Endothelial cell of umbilical vein (primary cell): ENCODE results near the gene RYR2. TPM values are rescaled to one million over a fixed set of nuclear protein-coding genes. Genes with fewer than 3 reads are reported as not detected.

Source experiments
- BruUV-seq: library from RNA; stranded (reverse); fragments of 400-500 nt; replicated peaks from 2 replicates; lab custom pipeline; 2021; lab: Mats Ljungman, UMichigan
- CTCF ChIA-PET: fragments of 300-600, 350-600 bp; sonication (Branson Sonifier 250); formaldehyde crosslinking; loops from one replicate; lab custom pipeline; 2021; ENCODE audit warnings: antibody characterized with exemption, inconsistent platforms; lab: Charles Lee
- POLR2A ChIA-PET: fragments of 300-600, 350-600 bp; sonication (Branson Sonifier 250); formaldehyde crosslinking; loops from one replicate; lab custom pipeline; 2021; ENCODE audit warnings: antibody characterized with exemption, inconsistent platforms; lab: Charles Lee
- DNase-seq: peaks from one replicate; pipeline ENCODE4 v3.0.0-alpha.2; 2011; ENCODE audit warnings: low read depth, low spot score
- FAIRE-seq: peaks from 2 replicates; lab custom pipeline; 2011; peaks lifted over from hg19 to GRCh38; lab: Jason Lieb, UNC
- H2AFZ ChIP-seq: 2 replicates; pipeline ENCODE4 v1.6.0; 2012; ENCODE audit warnings: low read depth, low read length, control low read depth, inconsistent platforms
- H3K27ac ChIP-seq: 2 replicates; pipeline ENCODE4 v1.5.1; 2011; ENCODE audit warnings: low read depth, mild to moderate bottlenecking, control low read depth, low read length, moderate library complexity; ENCODE audit not compliant: insufficient read depth
- H3K27me3 ChIP-seq, 2 experiments: 2 replicates each; pipeline versions ENCODE4 v1.6.0 to v1.6.1; 2011; ENCODE audit warnings: low read length in 2 of 2, mixed read lengths in 1 of 2; ENCODE audit not compliant: control insufficient read depth in 2 of 2, insufficient read depth in 2 of 2
- H3K36me3 ChIP-seq, 2 experiments: 2 replicates in 1 of 2; 3 replicates in 1 of 2; pipeline ENCODE4 v1.5.1; 2011; ENCODE audit warnings: low read length in 2 of 2, mild to moderate bottlenecking in 1 of 2, moderate library complexity in 1 of 2; ENCODE audit not compliant: control insufficient read depth in 2 of 2, insufficient read depth in 2 of 2; ENCODE audit errors: extremely low read depth in 1 of 2
- H3K4me1 ChIP-seq: 3 replicates; pipeline ENCODE4 v1.5.1; 2011; ENCODE audit warnings: mild to moderate bottlenecking, low read length; ENCODE audit not compliant: control insufficient read depth, insufficient read depth; ENCODE audit errors: extremely low read depth
- H3K4me2 ChIP-seq: 2 replicates; pipeline ENCODE4 v1.6.1; 2011; ENCODE audit warnings: low read length, control low read depth, mixed read lengths; ENCODE audit not compliant: insufficient read depth
- H3K4me3 ChIP-seq, 3 experiments: fragments of 200-600 bp in 1 of 3; sonication (generic), shearing (Covaris generic) in 1 of 3; replicated peaks in 1 of 3; 2 replicates each; pipeline ENCODE4 v1.5.1; 2011 to 2016; ENCODE audit warnings: control low read depth in 3 of 3, low read length in 3 of 3, mild to moderate bottlenecking in 2 of 3, inconsistent platforms in 1 of 3, low read depth in 1 of 3, moderate library complexity in 1 of 3; ENCODE audit not compliant: insufficient read depth in 1 of 3
- H3K79me2 ChIP-seq: 2 replicates; pipeline ENCODE4 v1.6.0; 2012; ENCODE audit warnings: low read length, inconsistent platforms; ENCODE audit not compliant: control insufficient read depth, insufficient read depth
- H3K9ac ChIP-seq: replicated peaks from 2 replicates; pipeline ENCODE3; 2011; ENCODE audit warnings: low read length, control low read depth; ENCODE audit not compliant: insufficient read depth; ENCODE audit errors: extremely low read depth
- H3K9me1 ChIP-seq: replicated peaks from 3 replicates; pipeline ENCODE4 v1.6.0; 2011; ENCODE audit warnings: mild to moderate bottlenecking, low read length; ENCODE audit not compliant: control insufficient read depth, insufficient read depth; ENCODE audit errors: extremely low read depth
- H3K9me3 ChIP-seq: replicated peaks from 2 replicates; pipeline ENCODE4 v1.5.1; 2012; ENCODE audit warnings: low read length, inconsistent platforms; ENCODE audit not compliant: control insufficient read depth, insufficient read depth
- H4K20me1 ChIP-seq: replicated peaks from 2 replicates; pipeline ENCODE3; 2011; ENCODE audit warnings: mild to moderate bottlenecking, low read length; ENCODE audit not compliant: control insufficient read depth, insufficient read depth; ENCODE audit errors: extremely low read depth
- CTCF ChIP-seq, 2 donors: IDR thresholded peaks; 1 replicate in 1 of 2; 2 replicates in 1 of 2; pipeline ENCODE4 v1.5.1; 2011; ENCODE audit warnings: low read length in 2 of 2, mild to moderate bottlenecking in 2 of 2, moderate library complexity in 2 of 2, control low read depth in 1 of 2, inconsistent platforms in 1 of 2, low read depth in 1 of 2; ENCODE audit not compliant: insufficient read depth in 1 of 2; ENCODE audit errors: extremely low read depth in 1 of 2
- EZH2 ChIP-seq: IDR thresholded peaks from 2 replicates; pipeline ENCODE4 v1.6.1; 2012; ENCODE audit warnings: borderline replicate concordance, low read depth, mild to moderate bottlenecking, moderate library complexity, low read length, inconsistent platforms; ENCODE audit not compliant: severe bottlenecking
- FOS ChIP-seq: IDR thresholded peaks from 2 replicates; pipeline ENCODE4 v1.6.1; 2011; ENCODE audit warnings: mild to moderate bottlenecking, low read length, moderate library complexity, borderline replicate concordance; ENCODE audit not compliant: insufficient read depth
- GATA2 ChIP-seq: IDR thresholded peaks from 2 replicates; pipeline ENCODE4 v1.7.0; 2011; ENCODE audit warnings: low read depth, mild to moderate bottlenecking, moderate library complexity, mixed read lengths, low read length; ENCODE audit not compliant: insufficient read length, insufficient read depth
- JUN ChIP-seq: IDR thresholded peaks from 2 replicates; pipeline ENCODE4 v1.6.1; 2011; ENCODE audit warnings: borderline replicate concordance, low read depth; ENCODE audit not compliant: insufficient read length, insufficient read depth
- MAX ChIP-seq: IDR thresholded peaks from 2 replicates; pipeline ENCODE4 v1.6.1; 2011; ENCODE audit not compliant: insufficient read depth, insufficient read length
- MYC ChIP-seq: IDR thresholded peaks from one replicate; pipeline ENCODE4 v1.6.1; 2011; ENCODE audit warnings: mild to moderate bottlenecking, low read depth, low read length
- POLR2A ChIP-seq: IDR thresholded peaks from 2 replicates; pipeline ENCODE4 v1.6.1; 2012; ENCODE audit warnings: low read depth, mild to moderate bottlenecking, control low read depth, low read length
- POLR2AphosphoS5 ChIP-seq: IDR thresholded peaks from 2 replicates; pipeline ENCODE4 v1.6.1; 2012; ENCODE audit warnings: low read depth, mild to moderate bottlenecking, control low read depth, low read length, moderate library complexity; ENCODE audit not compliant: insufficient read depth
- dilution Hi-C: fragments of 300-500 bp; cut with MboI; formaldehyde crosslinking; loops from one replicate; pipeline ENCODE4 v1.15.0; 2019; ENCODE audit warnings: low sequenced_read_pairs; ENCODE audit not compliant: extremely low pct_ligation_motif_present
- intact Hi-C: fragments of 100-400 bp; cut with micrococcal nuclease; formaldehyde crosslinking; loops from one replicate; pipeline ENCODE4 v1.10.0; 2022
- polyA plus RNA-seq, 4 experiments: library from polyadenylated mRNA; depleted of rRNA in 3 of 4; stranded (reverse) in 3 of 4; unstranded in 1 of 4; fragments of >200 nt; gene quantifications; 2 replicates each; pipeline versions ENCODE4 v1.2.1 to v1.2.3, GENCODE V29; 2011 to 2012; ENCODE audit warnings: missing spikeins in 1 of 4
- total RNA-seq: library from RNA; stranded (reverse); gene quantifications from 2 replicates; pipeline ENCODE4 v1.2.3, GENCODE V29; 2021

The RYR2 gene
- total and polyA plus RNA-seq, 2 donors (not counting 3 experiments of a cell fraction or from before 2014, with no cell fraction given): not detected

GRCh38 chr1:237062976-237063375, 21.0 kb downstream of the RYR2 start:
- no peak for TF ChIP-seq GATA2
- no peak for TF ChIP-seq MYC
- no peak for TF ChIP-seq JUN
- no peak for TF ChIP-seq CTCF (IDR thresholded peaks at IDR 0.05; ENCODE audit: extremely low read depth in 1 of 2, insufficient read depth in 1 of 2, low read depth in 1 of 2, low read length in 2 of 2)
- TF ChIP-seq FOS: no peak
- no peak for TF ChIP-seq MAX
- no peak for TF ChIP-seq POLR2AphosphoS5
- no peak for TF ChIP-seq EZH2
- TF ChIP-seq POLR2A: no peak
- POLR2A ChIA-PET: no interaction called here
- Histone ChIP-seq H3K9me3 (no peaks in the 10 kb centered on the region), H3K9me1 (no peaks in the 10 kb centered on the region), H3K27ac (no peak overlapping the region), H3K36me3 (no peaks in the 10 kb centered on the region), H3K79me2 (no peaks in the 10 kb centered on the region), H2AFZ (no peak overlapping the region), H4K20me1 (no peaks in the 10 kb centered on the region), H3K4me2 (no peak overlapping the region), H3K4me1 (no peaks in the 10 kb centered on the region), H3K4me3 (no peak overlapping the region), H3K9ac (no peak overlapping the region), H3K27me3 (no peaks in the 10 kb centered on the region)
- no TSS peak for BruUV-seq
- dilution Hi-C loops: no loop called here
- DNase-seq: no peak
- intact Hi-C loops: no loop called here
- no peak for FAIRE-seq
- CTCF ChIA-PET: no interaction called here
